Skeletal muscle tissue (tissue), 4 donors: ENCODE measurements around the gene LETM1. TPM values are rescaled to one million over a fixed set of nuclear protein-coding genes. Genes with fewer than 3 reads are reported as not detected.

Source experiments
- H3K27ac ChIP-seq: one replicate; pipeline ENCODE4 v1.7.0; 2013; ENCODE audit warnings: mild to moderate bottlenecking, low read depth, low read length, inconsistent platforms
- H3K27me3 ChIP-seq, 3 donors: one replicate each; pipeline ENCODE4 v1.7.0; 2013; ENCODE audit warnings: low read length in 3 of 3; ENCODE audit not compliant: control insufficient read depth in 3 of 3, insufficient read depth in 3 of 3
- H3K36me3 ChIP-seq, 3 donors: one replicate each; pipeline ENCODE4 v1.7.0; 2013; ENCODE audit warnings: low read length in 3 of 3; ENCODE audit not compliant: control insufficient read depth in 3 of 3, insufficient read depth in 3 of 3
- H3K4me1 ChIP-seq, 3 donors: one replicate each; pipeline ENCODE4 v1.7.0; 2013; ENCODE audit warnings: low read length in 3 of 3, mild to moderate bottlenecking in 3 of 3; ENCODE audit not compliant: control insufficient read depth in 3 of 3, insufficient read depth in 3 of 3
- H3K4me3 ChIP-seq, 3 donors: one replicate each; pipeline ENCODE4 v1.7.0; 2013; ENCODE audit warnings: low read length in 3 of 3
- H3K9ac ChIP-seq, 3 donors: one replicate each; pipeline ENCODE4 v1.7.0; 2013; ENCODE audit warnings: low read length in 3 of 3, mild to moderate bottlenecking in 3 of 3, moderate library complexity in 2 of 3, low read depth in 1 of 3
- H3K9me3 ChIP-seq, 3 donors: one replicate each; pipeline ENCODE4 v1.7.0; 2013; ENCODE audit warnings: low read length in 3 of 3; ENCODE audit not compliant: control insufficient read depth in 3 of 3
- total RNA-seq: library from RNA; depleted of rRNA; stranded (reverse); fragments of >200 nt; gene quantifications from one replicate; pipeline ENCODE4 v1.2.3, GENCODE V29; 2014
- donor health status: Osteomylitis.

Gene LETM1
- total RNA-seq, 1 donor from 2014 or later: 32.4 TPM

- H3K27me3 ChIP-seq: peaks cover 0 to 4% (median 0%) of the 10 kb centered on the region in 3 donors
- H3K9ac ChIP-seq: no peak overlapping the region
- H3K36me3 ChIP-seq: no peaks in the 10 kb centered on the region
- H3K4me1 ChIP-seq: peaks cover 6 to 8% (median 8%) of the 10 kb centered on the region in 3 donors
- H3K27ac ChIP-seq: no peak overlapping the region
- no peaks in the 10 kb centered on the region for H3K9me3 ChIP-seq
- H3K4me3 ChIP-seq: no peak overlapping the region
Measured at GRCh38 chr4:1873776-1874175, 17.8 kb upstream of the LETM1 start.

GRCh38 chr4:1873291-1873690 is 17.3 kb upstream of the LETM1 start:
- Histone ChIP-seq H3K9me3 (no peaks in the 10 kb centered on the region), H3K4me3 (no peak overlapping the region), H3K27ac (no peak overlapping the region), H3K4me1 (peaks cover 6 to 8% (median 8%) of the 10 kb centered on the region in 3 donors), H3K27me3 (peaks cover 0 to 4% (median 0%) of the 10 kb centered on the region in 3 donors), H3K9ac (peak overlapping the region in 1 of 3 donors; percentile 20), H3K36me3 (no peaks in the 10 kb centered on the region)

DNA sequence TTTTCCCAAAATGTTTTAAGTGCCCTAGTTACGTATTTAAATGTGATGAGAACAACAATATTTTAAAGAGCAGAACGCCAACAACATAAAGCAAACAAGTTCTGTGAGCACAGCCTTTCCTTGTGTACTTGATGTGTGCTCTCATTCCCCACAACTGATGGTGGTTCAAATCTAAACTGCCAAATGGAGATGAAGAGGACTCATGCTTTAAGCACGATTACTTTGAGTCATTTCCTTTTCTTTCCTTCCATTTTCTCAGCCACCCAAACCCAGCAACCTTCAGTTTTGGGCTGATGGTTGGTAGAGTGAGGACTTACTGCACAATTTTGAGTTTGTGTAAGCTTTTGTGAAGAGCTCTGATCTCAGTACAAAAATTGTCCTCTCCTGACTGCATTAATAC is 16.9 kb upstream of the LETM1 start:
- H3K4me3 ChIP-seq: no peak overlapping the region
- peaks cover 6 to 8% (median 8%) of the 10 kb centered on the region in 3 donors for H3K4me1 ChIP-seq
- no peaks in the 10 kb centered on the region for H3K36me3 ChIP-seq
- H3K9me3 ChIP-seq: no peaks in the 10 kb centered on the region
- H3K27ac ChIP-seq: no peak overlapping the region
- H3K27me3 ChIP-seq: peaks cover 0 to 4% (median 0%) of the 10 kb centered on the region in 3 donors
- peak overlapping the region in 1 of 3 donors; percentile 20 for H3K9ac ChIP-seq

DNA sequence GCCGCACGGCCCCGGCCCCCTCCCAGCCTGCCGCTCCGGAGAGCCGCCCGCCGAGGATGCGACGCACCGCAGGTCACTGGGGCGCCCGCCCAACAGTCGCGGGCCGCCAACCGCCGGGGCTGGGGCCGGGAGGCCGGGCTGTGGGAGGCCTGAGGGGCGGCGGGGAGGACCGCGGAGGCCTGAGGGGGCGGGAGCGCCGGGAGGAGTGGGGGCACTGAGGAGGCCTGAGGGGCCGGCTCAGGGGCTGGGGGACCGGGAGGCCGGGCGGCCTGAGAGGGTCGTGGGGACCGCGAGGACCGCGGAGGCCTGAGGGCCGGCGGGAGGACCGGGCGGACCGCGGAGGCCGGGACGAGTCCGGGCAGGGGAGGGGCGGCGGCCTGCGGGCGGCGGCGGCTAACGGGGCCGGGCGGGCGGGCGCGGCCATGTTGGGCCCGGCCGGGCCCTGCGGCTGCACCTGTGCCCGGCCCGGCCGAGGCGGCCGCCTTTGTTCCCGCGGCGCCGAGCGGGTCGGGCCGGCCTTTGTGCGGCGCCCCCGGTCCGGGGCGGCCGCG is 15.6 kb upstream of the LETM1 start:
- Histone ChIP-seq H3K36me3 (no peaks in the 10 kb centered on the region), H3K9ac (peak overlapping the region; percentile 79 to 86 (median 81)), H3K4me3 (peak overlapping the region in 2 of 3 donors; percentile 74), H3K27ac (peak overlapping the region; percentile 40), H3K9me3 (no peaks in the 10 kb centered on the region), H3K27me3 (peaks cover 0 to 15% (median 3%) of the 10 kb centered on the region in 3 donors), H3K4me1 (peaks cover 6 to 8% (median 8%) of the 10 kb centered on the region in 3 donors)

- Histone ChIP-seq H3K27ac (peak within 1 kb of the TSS; percentile 85), H3K4me1 (peaks cover 6 to 8% (median 8%) of the 10 kb centered on the region in 3 donors), H3K9me3 (no peaks in the 10 kb centered on the region), H3K4me3 (peak within 1 kb of the TSS; percentile 78 to 79 (median 78)), H3K36me3 (no peaks in the 10 kb centered on the region), H3K27me3 (peaks cover 0 to 22% (median 11%) of the 10 kb centered on the region in 3 donors), H3K9ac (peak within 1 kb of the TSS; percentile 79 to 86 (median 81))
Measured at GRCh38 chr4:1870578-1871443, 14.9 kb upstream of the LETM1 start, which contains the start of gene NSD2. NSD2 (plus strand) TSS chr4:1871393; CDS start chr4:1900655, 29,262 bp downstream.

GRCh38 chr4:1870328-1870577 is 14.3 kb upstream of the LETM1 start:
- Histone ChIP-seq H3K4me1 (peaks cover 6 to 8% (median 8%) of the 10 kb centered on the region in 3 donors), H3K9ac (peak overlapping the region; percentile 30 to 82 (median 77)), H3K9me3 (no peaks in the 10 kb centered on the region), H3K27ac (peak overlapping the region; percentile 85), H3K36me3 (no peaks in the 10 kb centered on the region), H3K4me3 (peak overlapping the region; percentile 57 to 79 (median 78)), H3K27me3 (peaks cover 0 to 26% (median 12%) of the 10 kb centered on the region in 3 donors)

DNA sequence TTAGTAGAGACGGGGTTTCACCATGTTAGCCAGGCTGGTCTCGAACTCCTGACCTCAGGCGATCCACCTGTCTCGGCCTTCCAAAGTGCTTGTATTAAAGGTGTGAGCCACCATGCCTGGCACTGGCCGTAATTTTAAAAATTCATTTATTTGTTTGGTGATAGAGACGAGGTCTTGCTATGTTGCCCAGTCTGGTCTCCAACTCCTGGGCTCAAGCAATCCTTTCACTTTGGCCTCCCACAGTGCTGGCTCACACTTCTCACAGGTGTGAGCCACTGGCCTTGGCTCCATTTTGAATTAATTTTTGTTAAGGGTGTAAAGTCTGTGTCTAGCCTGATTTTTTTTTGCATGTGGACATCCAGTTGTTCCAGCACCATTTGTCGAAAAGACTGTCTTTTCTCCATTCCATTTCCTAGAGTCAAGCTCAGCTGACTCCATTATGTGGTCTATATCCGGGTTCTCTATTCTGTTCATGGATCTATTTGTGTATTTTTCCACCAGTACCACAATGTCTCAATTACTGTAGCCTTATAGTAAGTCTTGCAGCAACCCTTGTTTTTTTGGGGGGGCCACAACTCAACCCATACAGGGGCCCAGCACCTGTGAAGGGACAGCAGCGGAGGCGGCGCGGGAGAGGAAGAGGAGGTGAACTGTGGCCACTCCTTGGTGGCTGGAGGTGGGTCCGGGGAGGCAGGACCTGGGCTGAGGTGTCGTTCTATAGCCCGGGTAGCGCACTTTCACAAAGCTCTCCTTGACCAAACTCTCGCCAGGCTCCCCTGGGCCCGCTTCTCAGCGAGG is 13.8 kb upstream of the LETM1 start:
- Histone ChIP-seq H3K4me1 (peaks cover 6 to 8% (median 8%) of the 10 kb centered on the region in 3 donors), H3K4me3 (peak overlapping the region; percentile 57 to 79 (median 78)), H3K27ac (peak overlapping the region; percentile 85), H3K9me3 (no peaks in the 10 kb centered on the region), H3K9ac (peak overlapping the region; percentile 30 to 82 (median 77)), H3K36me3 (no peaks in the 10 kb centered on the region), H3K27me3 (peaks cover 0 to 27% (median 14%) of the 10 kb centered on the region in 3 donors)

DNA sequence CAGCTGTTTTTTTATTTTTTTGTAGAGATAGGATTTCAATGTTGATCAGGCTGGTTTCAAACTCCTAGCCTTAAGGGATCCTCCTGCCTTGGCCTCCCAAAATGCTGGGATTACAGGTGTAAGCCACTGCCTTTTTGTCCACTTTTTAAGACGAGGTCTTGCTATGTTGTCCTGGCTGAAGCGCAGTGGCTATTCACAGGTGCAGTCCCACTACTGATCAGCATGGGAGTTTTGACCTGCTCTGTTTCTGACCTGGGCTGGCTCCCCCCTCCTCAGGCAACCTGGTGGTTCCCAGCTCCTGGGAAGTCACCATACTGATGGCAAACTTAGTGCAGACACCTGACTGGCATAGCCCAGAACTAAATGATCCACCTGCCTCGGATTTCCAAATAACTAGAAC is 13.0 kb upstream of the LETM1 start:
- Histone ChIP-seq H3K4me1 (peaks cover 6 to 8% (median 8%) of the 10 kb centered on the region in 3 donors), H3K9me3 (no peaks in the 10 kb centered on the region), H3K27me3 (peaks cover 4 to 36% (median 18%) of the 10 kb centered on the region in 3 donors), H3K27ac (no peak overlapping the region), H3K36me3 (no peaks in the 10 kb centered on the region), H3K9ac (no peak overlapping the region), H3K4me3 (no peak overlapping the region)

GRCh38 chr4:1868293-1868692 is 12.3 kb upstream of the LETM1 start:
- H3K27me3 ChIP-seq: peaks cover 10 to 42% (median 24%) of the 10 kb centered on the region in 3 donors
- H3K36me3 ChIP-seq: no peaks in the 10 kb centered on the region
- peaks cover 6 to 8% (median 8%) of the 10 kb centered on the region in 3 donors for H3K4me1 ChIP-seq
- no peak overlapping the region for H3K4me3 ChIP-seq
- H3K9me3 ChIP-seq: no peaks in the 10 kb centered on the region
- H3K27ac ChIP-seq: no peak overlapping the region
- H3K9ac ChIP-seq: no peak overlapping the region
